RWPE2 (cell line): ENCODE data around the gene NACC2.

Experiments used
- ATAC-seq: fragments of 200-7000 bp; cut with Tn5 transposase; 3 replicates; pipeline ENCODE4 v1.9.1; 2021; ENCODE audit warnings: low read depth
- DNase-seq: peaks from one replicate; pipeline ENCODE4 v3.0.0-alpha.2; 2020; ENCODE audit warnings: low spot score
- H3K27ac ChIP-seq: fragments of 450-650 bp; 2 replicates; pipeline ENCODE4 v1.5.1; 2017; ENCODE audit warnings: mild to moderate bottlenecking; ENCODE audit not compliant: poor library complexity, severe bottlenecking
- H3K27me3 ChIP-seq: fragments of 250-450 bp; sonication (Bioruptor Pico); 2 replicates; pipeline ENCODE4 v1.5.1; 2021; ENCODE audit warnings: mild to moderate bottlenecking, moderate library complexity; ENCODE audit not compliant: insufficient read depth, poor library complexity, severe bottlenecking
- H3K36me3 ChIP-seq: fragments of 250-450 bp; sonication (Bioruptor Pico); 2 replicates; pipeline ENCODE4 v1.5.1; 2020; ENCODE audit warnings: low read depth, mild to moderate bottlenecking, moderate library complexity
- H3K4me1 ChIP-seq: fragments of 250-450 bp; sonication (Bioruptor Pico); 2 replicates; pipeline ENCODE4 v1.5.1; 2021; ENCODE audit warnings: mild to moderate bottlenecking, moderate library complexity; ENCODE audit not compliant: insufficient read depth, poor library complexity, severe bottlenecking
- H3K4me3 ChIP-seq: fragments of 250-450 bp; sonication (Bioruptor Pico); 2 replicates; pipeline ENCODE4 v1.5.1; 2021; ENCODE audit warnings: mild to moderate bottlenecking, moderate library complexity; ENCODE audit not compliant: severe bottlenecking
- H3K9me3 ChIP-seq: fragments of 250-450 bp; sonication (Bioruptor Pico); 2 replicates; pipeline ENCODE4 v1.5.1; 2021; ENCODE audit warnings: mild to moderate bottlenecking, moderate library complexity; ENCODE audit not compliant: severe bottlenecking
- CTCF ChIP-seq: fragments of 450-650 bp; IDR thresholded peaks from one replicate; pipeline ENCODE4 v1.5.1; 2017; ENCODE audit warnings: mild to moderate bottlenecking, moderate library complexity; ENCODE audit not compliant: poor library complexity, severe bottlenecking

The NACC2 gene

GRCh38 chr9:136115641-136116359 lies 20.7 kb upstream of the NACC2 start:
- no peaks in the 10 kb centered on the region for H3K36me3 ChIP-seq
- H3K27ac ChIP-seq, result no peak overlapping the region
- no peaks in the 10 kb centered on the region for H3K27me3 ChIP-seq
- TF ChIP-seq CTCF, result no peak
- H3K4me3 ChIP-seq, result no peak overlapping the region
- ATAC-seq, result no peak
- H3K9me3 ChIP-seq, result no peaks in the 10 kb centered on the region
- no peak for DNase-seq
- peaks cover 6% of the 10 kb centered on the region for H3K4me1 ChIP-seq

GRCh38 chr9:136115206-136115605 lies 20.1 kb upstream of the NACC2 start:
- no peak for DNase-seq
- Histone ChIP-seq H3K4me3 (no peak overlapping the region), H3K27me3 (no peaks in the 10 kb centered on the region), H3K36me3 (no peaks in the 10 kb centered on the region), H3K27ac (no peak overlapping the region), H3K9me3 (no peaks in the 10 kb centered on the region), H3K4me1 (peaks cover 10% of the 10 kb centered on the region)
- TF ChIP-seq CTCF, result no peak
- ATAC-seq, result no peak

GRCh38 chr9:136114610-136115009 lies 19.5 kb upstream of the NACC2 start:
- Histone ChIP-seq H3K4me3 (no peak overlapping the region), H3K4me1 (peaks cover 9% of the 10 kb centered on the region), H3K27me3 (no peaks in the 10 kb centered on the region), H3K27ac (no peak overlapping the region), H3K9me3 (no peaks in the 10 kb centered on the region), H3K36me3 (no peaks in the 10 kb centered on the region)
- no peak for ATAC-seq
- DNase-seq, result no peak
- TF ChIP-seq CTCF, result no peak

- ATAC-seq, result no peak
- H3K4me3 ChIP-seq, result no peak overlapping the region
- H3K4me1 ChIP-seq, result peaks cover 23% of the 10 kb centered on the region
- no peak overlapping the region for H3K27ac ChIP-seq
- DNase-seq, result no peak
- no peak for TF ChIP-seq CTCF
- H3K27me3 ChIP-seq, result no peaks in the 10 kb centered on the region
- no peaks in the 10 kb centered on the region for H3K9me3 ChIP-seq
- no peaks in the 10 kb centered on the region for H3K36me3 ChIP-seq
Measured at GRCh38 chr9:136112541-136112940, 17.5 kb upstream of the NACC2 start.

GRCh38 chr9:136111910-136112309 lies 16.8 kb upstream of the NACC2 start:
- peaks cover 23% of the 10 kb centered on the region for H3K4me1 ChIP-seq
- no peak for TF ChIP-seq CTCF
- DNase-seq (no peak), ATAC-seq (no peak)
- no peaks in the 10 kb centered on the region for H3K36me3 ChIP-seq
- no peaks in the 10 kb centered on the region for H3K27me3 ChIP-seq
- H3K4me3 ChIP-seq, result no peak overlapping the region
- no peaks in the 10 kb centered on the region for H3K9me3 ChIP-seq
- H3K27ac ChIP-seq, result no peak overlapping the region
